HG03558 (cell line): ENCODE results near the gene NR3C1.
A peak's percentile ranks its signal among the peaks of the same experiment; 100 is the strongest.

ENCODE experiments used
- ATAC-seq: cut with Tn5 transposase; IDR thresholded peaks from one replicate; pipeline ENCODE4 v1.9.1; 2021; ENCODE audit warnings: moderate number of reproducible peaks; ENCODE audit not compliant: unreplicated experiment; ENCODE audit errors: extremely low read depth

Gene NR3C1

DNA sequence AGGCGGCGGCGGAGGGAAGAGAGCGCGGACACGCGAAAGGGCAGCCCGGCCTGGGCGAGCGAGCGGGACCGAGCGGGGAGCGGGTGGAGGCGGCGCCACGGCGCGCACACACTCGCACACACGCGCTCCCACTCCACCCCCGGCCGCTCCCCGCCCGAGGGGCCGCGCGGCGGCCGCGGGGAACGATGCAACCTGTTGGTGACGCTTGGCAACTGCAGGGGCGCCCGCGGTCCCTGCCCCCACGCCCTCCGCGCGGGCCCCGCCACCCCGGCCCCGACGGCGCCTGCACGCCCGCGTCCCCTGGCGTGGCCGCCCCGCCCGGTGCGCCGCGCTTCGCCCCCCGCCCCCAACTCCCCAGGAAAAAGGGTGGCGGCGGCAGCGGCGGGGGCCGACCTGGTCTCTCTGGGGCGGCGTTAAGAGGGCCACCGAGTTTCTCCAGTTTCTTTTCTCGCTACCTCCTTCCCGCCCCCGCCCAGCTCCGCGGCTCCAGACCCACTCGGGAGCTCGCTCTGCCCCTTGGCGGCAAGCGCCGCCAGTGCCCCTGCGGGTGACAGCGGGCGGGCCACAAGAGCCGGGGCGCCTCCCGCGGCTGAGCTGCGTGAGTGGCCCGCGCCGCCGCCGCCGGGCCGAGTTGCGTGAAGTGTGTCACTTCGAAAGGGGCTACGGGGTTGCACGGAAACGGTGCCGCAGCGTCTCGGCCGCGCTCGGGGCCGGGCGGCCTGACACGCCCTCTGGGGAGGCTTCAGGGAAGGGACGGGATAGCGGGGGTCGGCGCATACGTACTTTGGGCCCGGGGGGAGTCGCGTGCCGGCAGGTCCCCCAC lies at the start of gene NR3C1:
Gene NR3C1, minus strand, starts transcription at position 94 of the 823 bp plus-strand sequence. CDS start 2,847 bp downstream, outside the sequence.
- ATAC-seq, result peak; percentile 59

DNA sequence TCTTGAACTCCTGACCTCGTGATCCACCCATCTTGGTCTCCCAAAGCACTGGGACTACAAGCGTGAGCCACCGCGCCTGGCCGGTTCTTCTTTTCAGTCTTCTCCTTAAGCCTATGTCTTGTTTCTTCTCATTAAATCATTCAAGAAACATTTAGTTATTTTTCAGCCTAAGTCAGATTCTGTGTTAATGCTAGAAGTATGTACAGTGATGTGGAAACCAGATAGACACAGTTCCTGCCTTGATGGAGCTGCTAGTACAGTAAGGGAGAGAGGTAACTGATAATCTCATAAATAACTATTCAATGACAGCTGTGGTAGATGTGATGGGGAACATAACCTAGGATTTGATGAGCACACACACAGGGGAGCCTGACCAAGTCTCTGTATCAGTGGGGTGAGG lies 46.3 kb upstream of the NR3C1 start:
- ATAC-seq, result no peak

DNA sequence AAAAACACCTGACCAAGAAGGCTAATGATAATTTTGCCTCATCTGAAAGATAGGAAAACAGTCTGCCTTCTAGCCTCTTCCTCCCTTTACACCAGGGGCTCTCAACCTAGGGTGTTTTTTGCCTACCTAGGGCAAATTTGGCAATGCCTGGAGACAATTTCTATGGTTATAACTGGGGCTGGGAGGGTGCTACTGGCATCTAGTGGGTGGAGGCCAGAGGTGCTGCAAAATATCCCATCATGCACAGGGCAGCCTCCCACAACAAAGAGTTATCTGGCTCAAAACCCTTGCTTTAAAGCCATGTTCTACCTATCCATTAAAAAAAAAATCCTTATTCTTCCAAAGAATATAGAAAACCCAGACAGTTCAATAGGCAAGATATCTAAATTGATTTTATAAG lies 45.0 kb upstream of the NR3C1 start:
- no peak for ATAC-seq

DNA sequence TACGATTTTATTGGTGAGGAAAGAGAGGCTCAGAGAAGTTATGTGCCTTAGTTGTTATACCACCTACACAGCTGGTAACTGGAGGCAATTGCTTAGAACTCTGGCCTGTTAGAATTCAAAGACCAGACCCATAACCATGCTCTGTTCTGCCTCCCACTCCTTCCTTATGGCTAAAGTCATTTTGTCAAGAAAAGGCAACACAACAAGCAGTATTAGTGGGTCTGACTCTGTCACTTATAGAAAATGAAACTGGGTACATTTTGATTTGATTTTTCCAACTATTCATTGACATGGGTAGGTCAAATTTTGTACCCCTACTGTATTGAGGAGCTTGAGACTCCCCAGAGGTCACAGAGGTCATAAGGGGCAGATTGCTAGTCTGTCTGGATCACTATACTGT lies 44.5 kb upstream of the NR3C1 start:
- ATAC-seq, result no peak

DNA sequence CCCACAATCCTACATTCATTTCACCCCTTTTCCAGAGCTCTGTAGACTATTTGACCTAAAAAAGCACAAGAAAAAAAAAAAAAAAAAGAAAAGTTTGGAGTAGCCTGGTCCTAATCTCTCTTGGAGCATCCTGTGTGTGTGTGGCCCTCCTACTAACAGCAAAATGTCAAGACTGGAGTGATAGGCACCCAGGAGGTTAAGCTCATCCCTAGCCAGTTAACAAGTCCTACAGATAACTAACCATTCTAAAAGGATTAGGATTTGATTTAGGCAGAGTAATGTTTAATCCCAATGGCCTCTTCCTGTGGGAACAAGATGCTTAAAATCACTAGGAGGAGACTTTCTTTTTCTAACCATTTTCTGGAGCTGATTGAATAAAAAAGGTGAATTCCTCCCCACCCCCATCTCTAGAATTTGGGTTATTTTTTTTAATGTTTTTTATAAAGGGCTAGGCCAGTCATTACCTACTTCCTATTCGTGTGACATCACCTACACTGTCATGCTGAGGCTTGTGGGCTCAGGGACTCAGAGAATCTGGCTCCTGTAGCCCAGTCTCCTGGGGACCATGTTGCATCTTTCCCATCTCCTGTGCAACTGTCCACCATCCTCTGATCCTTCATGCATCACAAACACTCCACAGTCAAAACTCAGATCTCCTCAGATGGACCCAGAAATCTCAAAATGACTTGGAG lies 43.2 kb upstream of the NR3C1 start:
- no peak for ATAC-seq

DNA sequence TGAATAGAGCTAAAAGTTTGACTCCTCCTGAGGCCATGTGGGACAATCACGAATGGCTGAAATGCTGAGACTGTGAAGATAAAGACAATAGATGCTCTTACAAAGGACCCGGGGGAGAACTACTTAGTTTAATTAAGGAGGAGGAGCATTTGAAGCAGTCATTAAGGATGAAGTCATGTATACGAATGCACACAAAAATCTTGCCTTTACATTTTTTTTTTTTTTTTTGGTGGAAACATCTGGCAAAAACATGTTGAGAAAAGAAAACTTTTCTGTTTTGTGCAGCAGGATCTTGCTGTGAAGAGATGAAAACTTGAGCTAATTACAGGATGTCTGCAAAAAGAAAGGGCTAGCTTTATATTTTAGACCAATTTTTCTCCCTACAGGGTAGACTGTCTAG lies 42.3 kb upstream of the NR3C1 start:
- no peak for ATAC-seq

DNA sequence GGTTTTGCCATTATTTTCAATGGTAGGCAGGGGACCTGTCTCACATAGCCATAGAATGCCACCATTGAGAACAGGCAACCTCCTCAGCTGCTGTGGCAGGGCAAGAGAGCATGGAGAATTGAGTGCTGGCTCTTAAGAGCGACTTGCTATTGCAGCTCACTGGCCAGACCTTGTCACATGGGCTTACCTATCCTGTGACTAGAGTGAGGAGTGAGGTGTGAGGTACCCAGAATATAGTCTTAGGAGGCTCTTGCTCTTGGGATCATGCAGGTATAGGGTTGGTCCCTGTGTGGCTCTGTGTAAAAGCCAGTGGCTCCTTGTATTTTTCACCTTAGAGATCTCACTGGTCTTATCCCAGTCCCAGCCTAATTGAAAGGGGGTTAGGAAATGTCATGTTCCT lies 39.8 kb upstream of the NR3C1 start:
- no peak for ATAC-seq

DNA sequence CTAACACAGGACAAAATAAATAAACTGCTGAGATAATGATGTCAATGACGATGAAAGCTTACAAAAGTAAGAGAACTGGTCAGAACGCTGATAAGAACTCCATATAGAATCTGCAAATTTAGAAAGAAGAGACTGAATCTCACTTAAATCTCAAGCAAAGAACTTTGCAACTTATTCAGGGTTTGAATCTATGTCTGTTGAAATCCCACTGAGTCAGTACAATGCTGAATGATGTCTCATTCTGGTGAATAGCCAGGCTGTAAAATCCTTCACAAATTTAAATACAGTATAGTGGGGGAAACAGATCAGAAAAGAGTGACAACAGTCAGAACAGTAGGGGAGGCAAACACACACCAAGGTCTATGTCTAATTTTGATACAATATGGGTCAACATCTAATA lies 38.9 kb upstream of the NR3C1 start:
- no peak for ATAC-seq

DNA sequence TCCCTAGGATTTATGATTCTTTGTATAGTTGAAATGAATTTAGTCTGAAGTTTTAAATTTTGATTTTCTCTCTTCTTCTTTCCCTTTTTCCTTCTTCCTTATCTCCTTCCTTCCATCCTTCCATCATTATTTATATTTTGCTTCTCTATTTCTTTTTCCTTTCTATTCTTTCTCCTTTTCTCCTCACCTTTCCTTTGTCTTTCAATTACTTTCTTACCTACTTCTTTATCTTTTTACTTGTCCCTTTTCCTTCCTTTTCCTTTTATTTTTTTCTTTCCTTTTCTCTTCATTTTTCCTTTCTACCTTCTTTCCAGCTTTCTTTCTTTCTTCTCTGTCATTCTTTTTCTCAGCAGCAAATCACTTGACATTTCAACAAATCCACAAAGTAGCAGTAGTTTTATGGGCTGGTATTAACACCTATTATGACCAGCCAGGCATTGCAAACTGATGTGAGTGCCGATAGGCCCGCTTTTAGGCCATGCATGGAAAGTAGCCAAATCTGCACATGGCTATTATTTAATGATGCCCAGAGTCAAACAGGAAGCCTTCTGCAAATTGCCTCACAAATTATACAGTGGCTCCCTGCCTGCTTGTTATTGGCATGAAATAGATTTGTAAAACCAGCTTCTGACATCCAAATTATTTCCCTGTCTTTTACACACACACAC lies 37.1 kb upstream of the NR3C1 start:
- ATAC-seq, result no peak

DNA sequence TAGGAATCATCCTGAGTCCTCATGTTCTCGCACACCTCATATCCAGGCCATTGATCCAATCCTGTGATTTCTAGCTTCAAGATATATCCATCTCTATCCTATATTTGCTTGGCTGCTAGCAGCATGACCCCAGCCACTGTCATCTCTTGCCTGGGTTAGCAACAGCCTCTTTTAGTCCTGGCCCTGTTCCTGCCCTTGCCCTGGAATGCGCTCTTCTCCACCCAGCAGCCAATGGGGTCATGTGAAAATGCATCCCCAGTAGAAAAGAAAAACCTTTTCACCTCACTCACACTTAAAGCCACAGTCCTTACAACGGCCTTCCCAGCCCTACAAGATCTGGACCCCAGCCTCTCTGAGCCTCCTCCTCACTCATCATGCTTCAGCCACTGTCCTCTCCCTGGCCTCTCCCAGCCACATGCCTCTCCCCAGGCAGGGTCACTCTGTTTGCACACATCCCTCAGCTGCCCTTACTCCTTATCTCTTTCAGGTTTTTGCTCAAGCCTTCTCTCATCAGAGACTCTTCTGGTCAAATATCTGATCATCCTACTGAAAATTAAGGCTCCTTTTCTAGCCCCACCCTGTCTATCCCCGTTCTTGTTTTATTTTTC lies 34.3 kb upstream of the NR3C1 start:
- ATAC-seq, result no peak

DNA sequence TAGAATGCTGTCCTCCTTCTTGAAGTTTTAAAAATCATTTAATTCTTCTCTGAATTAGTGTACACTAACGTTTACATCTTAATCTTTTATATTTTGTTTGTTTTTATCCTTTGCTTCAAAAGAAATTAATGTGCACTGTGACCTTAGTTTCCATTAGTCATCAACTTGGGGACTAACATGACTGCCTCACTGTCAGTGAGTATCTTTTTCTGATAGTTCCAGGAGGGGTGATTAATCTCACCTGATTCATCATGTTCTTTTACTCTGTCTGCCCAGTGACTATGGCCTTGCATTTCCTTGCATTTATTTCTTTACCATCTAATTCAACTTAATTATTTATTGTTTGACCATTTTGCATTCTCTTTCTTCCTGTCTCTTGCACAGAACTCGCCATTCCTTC lies 33.4 kb upstream of the NR3C1 start:
- no peak for ATAC-seq

DNA sequence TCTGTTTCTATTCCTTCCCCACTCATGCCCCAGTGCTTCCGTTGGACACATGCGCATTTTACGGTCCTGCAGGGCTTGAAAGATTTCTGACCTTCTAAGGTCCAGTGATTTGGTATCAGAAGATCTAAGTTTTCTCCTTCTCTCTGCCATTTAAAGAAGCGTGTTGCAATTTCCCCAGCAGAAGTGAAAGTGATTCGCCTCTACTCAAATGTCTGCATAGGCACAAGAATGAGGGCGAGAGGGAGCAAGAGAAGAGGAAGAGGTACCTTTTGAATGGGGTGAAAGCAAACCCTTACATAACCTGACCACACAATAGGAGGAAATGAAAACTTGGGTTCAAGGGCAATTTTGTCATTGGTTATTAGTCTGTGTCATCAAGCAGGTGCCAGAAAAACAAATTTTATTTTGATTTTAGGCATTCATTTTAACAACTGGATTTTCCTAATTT lies 31.7 kb upstream of the NR3C1 start:
- peak; percentile 80 for ATAC-seq

DNA sequence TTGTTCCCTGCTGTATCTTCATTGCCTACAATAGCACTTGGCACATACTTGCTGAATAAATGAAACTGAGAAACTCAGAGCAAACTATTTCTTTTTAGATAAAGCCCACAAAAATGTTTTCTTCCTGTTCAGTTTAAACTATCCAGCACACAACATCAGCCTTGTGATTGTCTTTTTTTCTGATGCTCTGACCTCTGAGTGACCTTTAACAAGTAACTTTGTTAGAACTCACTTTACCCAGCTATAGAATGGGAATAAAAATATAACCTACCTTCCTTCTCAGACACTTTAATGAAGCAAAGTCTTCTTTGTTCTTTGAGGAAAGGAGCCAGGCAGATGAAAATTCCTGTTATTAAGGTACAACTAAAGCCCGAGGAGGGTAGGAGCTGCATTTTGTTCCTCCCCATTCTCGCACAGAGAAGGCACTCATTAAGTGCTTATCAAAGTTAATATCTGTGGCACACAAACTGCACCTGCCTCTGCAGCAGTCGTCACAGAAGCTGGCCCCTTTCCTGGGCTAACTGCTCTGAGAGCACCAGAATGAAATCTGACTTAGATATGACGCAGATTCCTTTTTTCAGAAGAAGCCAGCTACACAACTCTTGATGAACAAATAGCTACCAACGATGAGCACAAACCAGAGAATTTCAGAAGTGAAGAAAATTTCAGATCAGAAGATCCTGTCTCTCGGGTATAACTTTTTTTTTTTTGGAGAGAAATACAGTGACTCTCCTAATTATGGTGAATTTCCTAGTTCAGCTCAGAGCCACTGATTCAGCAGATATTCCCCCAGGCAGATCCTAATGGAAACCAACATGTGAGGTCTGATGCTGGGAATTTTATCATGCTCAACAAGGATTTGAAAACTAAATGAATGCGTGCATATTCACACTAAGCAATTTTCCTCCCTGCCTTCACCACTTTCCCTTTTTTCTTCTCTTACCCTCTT lies 31.0 kb upstream of the NR3C1 start:
- ATAC-seq, result no peak

DNA sequence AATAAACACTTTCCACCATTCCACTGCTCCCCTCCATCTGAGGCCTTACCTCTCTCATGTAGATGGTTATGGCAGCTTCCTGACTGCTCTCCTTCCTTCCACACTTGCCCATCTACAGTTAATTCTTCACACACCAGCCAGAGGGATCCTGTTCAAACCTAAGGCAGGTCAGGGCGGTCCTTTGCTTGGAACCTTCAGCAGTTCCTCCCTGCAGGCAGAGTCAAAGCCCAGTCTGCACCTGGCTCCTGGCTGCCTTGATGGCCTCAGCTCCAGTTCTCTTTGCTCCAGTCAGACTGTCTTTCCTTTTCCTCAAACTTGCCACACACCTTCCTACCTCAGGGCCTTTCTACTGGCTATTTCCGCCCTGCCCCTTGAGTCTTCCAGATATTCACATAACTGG lies 30.2 kb upstream of the NR3C1 start:
- ATAC-seq, result no peak

DNA sequence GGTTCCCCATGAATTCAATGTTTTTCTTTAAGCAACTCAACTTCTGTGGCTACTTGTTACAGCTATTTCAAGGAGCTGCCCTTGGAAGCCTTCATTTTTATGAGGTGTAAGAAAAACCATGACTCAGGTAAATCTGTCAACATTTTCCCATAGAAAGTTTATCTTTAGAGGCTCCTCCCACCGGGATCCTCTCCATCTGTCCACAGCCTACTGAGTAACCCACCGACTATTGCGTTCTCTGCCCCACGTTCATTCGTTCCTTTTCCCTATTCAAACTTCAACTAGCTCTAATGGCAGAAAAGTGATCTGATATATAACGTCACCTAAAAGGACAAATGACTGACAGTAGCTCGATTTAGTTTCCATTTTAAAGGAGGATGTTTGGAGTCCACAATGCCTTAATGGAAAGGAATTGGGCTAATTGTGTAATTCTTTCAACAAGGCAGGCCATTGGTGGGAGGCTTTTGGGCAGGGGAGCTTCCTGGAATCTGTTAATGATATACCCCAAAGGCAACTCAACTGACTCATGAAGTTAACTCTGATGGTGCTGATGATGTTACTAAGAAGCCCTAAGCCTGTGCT lies 29.3 kb upstream of the NR3C1 start:
- ATAC-seq, result no peak

DNA sequence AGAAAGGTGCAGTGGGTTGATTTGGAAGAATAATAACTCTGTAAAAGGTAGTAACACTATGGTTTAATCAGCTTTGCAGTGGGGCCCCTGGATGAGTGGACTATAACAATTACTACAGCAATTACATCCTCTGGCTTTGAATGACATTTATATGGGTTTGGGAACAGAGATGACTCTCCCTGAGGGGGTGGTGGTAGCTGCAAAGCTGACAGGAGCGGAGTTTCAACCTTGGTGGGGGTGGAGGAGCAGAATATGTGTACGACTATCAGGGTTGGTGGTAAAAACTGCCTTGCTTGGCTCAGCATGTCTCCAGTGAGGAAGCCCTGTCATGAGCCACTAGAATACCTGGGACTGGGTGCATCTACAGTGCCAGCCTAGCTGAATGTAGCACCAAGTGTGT lies 28.3 kb upstream of the NR3C1 start:
- ATAC-seq, result no peak

DNA sequence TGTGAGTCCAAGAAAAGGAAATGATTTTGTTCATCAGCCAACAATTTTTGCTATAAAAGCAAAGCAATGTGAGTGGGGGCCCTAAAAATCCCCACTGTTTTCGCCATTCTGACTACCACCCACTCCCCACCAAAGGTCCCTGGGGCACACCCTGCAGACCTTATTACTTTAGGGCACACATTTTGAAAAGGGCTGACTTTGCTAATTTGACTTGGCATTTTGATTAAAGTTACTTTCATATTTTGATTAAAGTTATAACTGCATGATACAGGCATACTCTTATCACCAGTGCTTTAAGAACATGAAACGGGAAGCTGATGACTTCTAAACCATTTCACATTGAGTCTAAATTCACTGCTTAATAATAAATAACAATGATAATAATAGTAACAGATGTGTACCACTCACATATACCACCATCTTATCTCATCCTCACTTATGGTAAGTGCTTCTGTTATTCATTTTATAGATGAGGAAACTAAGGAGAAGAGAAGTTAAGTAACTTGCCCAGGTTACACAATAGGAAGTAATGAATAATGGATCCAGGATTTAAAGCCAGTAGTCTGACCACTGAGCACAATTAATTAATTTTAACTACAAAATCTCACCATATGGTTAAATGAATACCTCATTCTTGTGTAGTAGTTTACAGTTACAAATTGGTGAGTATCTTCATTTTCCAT lies 25.4 kb upstream of the NR3C1 start:
- no peak for ATAC-seq

DNA sequence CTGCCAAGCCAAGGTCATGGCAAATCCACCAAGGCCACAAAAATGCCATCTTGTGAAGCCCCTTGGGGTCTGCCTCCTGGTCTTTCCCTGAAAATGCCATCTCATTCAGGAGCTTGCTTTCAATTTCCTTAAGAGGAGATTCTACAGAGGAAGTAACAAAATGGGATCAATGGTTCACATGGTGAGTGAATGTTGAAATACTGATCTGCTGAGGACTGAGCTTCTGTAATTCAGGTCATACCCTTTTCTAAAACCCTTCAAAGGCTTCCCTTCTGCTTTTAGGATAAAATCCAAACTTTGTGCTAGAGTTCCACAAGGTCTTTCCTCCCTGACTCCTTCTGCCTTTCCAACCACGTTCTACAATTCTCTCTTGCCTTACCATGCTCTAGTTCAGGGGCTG lies 24.7 kb upstream of the NR3C1 start:
- ATAC-seq, result no peak
